GM21717 (cell line): ENCODE results near the gene CACNG5.

Source experiments
- ATAC-seq: cut with Tn5 transposase; IDR thresholded peaks from one replicate; pipeline ENCODE4 v1.9.1; 2021; ENCODE audit warnings: mild to moderate bottlenecking, moderate library complexity; ENCODE audit not compliant: unreplicated experiment

The CACNG5 gene

GRCh38 chr17:66834919-66835454 is at the start of gene CACNG5:
CACNG5 (plus strand) TSS chr17:66835117; CDS start chr17:66877333, 42,216 bp downstream.
- ATAC-seq, result no peak

DNA sequence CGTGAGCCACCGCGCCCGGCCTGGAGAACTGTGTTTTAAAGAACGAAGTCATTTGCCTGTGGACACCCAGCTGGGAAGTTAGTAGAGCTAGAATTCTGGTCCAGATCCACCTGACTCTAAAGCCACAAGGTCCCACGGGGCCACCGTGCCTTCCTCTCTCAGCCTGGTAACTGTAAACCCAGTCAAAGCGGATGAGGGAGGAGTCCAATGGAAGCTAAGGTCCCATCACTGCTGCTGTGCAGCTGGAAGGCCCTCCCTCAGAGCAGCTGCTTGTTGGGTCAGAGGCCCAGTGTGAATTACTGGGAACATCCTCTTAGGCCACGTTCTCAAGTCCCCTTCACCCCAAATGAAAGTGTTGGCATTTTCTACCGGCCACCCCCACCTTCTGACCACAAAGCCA is 48.8 kb upstream of the CACNG5 start:
- ATAC-seq, result no peak

GRCh38 chr17:66787914-66788313 is 47.0 kb upstream of the CACNG5 start:
- ATAC-seq, result no peak

GRCh38 chr17:66789093-66789492 is 45.8 kb upstream of the CACNG5 start:
- no peak for ATAC-seq

- no peak for ATAC-seq
These were observed 44.9 kb upstream of the CACNG5 start for GRCh38 chr17:66789961-66790437.

DNA sequence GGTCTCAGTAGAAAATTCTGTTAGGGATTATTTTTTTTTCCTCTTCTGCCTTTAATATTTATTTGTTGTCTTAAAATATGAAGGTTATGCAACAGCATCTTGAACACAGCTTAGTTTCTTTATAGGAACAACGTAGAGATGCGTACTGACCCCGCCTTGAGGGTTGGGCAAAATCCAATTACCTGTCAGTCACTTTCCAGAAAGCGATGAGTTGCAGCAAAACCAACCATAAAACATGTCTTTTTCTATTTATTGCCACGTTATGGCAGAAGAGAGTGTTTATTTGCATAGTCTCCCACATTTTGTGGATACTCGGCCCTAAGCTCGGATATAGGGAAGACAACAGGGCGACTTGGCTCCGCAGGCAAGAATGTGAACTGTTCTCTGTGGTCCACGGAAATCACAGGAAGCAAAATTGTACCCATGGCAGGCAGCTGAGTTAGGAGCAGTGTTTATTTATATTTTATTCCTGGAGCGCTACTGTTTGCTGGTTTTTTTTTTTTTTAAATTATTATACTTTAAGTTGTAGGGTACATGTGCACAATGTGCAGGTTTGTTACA is 44.3 kb upstream of the CACNG5 start:
- no peak for ATAC-seq

DNA sequence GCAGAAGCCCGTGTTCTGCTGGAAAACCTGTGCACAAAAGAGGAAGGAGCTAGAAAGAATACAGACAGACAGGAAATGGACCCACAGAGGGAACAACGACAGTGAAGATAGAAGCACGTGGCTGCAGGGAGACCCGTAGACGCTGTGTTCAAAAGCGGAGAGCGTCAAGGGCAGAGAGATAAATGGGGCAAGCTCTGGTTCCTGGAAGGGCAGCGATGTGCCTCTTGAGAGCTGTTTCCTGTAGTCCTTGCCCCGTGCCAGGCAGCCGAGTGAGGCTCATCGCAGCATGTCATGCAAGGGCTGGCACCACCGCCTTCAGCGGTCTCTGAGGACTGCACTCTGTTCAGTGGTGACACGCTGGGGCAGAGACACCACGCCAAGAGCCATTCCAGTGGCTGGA is 43.6 kb upstream of the CACNG5 start:
- ATAC-seq, result no peak

- ATAC-seq, result no peak
These were observed 41.1 kb upstream of the CACNG5 start for GRCh38 chr17:66793814-66794213.

- no peak for ATAC-seq
These were observed 39.4 kb upstream of the CACNG5 start for GRCh38 chr17:66795486-66795885.

DNA sequence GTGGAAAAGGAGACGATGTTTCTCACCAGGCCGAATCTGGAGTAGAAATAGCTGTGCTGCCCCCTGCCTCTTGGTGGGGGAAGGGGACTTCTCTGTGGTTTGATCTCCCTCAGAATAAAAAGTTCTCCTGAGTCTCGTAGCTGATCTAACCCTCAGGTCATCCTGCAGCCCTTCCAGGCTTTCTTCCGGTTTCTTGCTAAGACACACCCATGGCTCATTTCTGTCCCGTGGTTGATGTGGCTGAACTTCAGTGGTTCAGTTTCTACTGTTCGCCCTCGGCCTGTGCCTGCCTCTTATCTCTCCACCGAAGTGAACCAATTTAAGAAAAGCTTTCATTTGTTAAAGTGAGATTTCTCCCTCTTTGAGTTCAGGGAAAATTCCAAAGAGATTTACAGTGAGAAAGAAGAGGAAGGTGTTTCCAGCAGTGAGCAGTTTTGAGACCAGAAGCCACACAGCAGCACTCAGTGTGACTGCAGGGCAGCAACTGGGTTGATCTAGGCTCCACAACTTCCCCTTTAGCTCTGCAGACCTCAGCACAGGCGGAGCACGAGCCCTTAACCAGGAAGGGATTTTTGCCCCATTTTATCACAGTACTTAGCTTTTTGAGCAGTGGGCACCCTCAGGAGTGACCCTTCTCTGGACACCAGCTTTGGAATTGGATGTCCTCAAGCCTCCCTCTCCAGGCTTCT is 34.9 kb upstream of the CACNG5 start:
- ATAC-seq, result no peak

GRCh38 chr17:66803474-66803951 is 31.4 kb upstream of the CACNG5 start:
- ATAC-seq, result no peak

- ATAC-seq, result no peak
These were observed 29.4 kb upstream of the CACNG5 start for GRCh38 chr17:66805567-66805966.

- no peak for ATAC-seq
These were observed 27.7 kb upstream of the CACNG5 start for GRCh38 chr17:66807182-66807581.

- no peak for ATAC-seq
These were observed 25.5 kb upstream of the CACNG5 start for GRCh38 chr17:66809408-66809807.

DNA sequence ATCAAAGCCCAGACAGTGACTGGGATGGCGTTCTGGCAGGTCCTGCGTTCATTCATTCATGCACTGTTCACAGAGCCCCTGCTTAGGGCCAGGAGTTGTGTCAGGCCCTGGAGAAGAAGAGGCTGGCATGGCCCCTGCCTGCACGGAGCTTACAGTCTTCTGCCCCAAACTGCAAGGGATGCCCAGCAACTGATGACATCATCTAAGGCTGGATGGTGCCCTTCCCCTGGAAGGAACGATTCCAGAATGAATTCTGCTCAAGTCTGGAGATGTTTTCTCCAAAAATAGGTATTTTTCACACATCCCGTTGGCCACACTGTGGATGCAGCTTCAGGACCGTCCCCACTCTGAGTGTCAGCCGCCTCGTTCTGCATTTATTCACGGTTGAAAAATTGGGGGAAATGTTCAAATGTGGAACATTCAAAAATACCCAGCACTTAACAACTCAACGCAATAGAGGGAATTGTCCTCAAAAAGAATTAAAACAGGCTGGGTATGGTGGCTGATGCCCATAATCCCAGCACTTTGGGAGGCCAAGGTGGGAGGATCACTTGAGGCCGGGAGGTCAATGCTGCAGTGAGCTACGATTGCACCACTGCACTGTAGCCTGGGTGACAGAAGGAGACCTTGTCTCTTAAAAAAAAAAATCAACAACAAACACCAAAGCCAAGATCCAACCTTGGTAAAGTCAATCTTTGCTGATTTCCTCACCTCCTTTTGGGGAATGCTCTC is 23.8 kb upstream of the CACNG5 start:
- no peak for ATAC-seq

GRCh38 chr17:66811683-66812054 is 23.2 kb upstream of the CACNG5 start:
- ATAC-seq, result no peak

GRCh38 chr17:66812571-66812970 is 22.3 kb upstream of the CACNG5 start:
- no peak for ATAC-seq

DNA sequence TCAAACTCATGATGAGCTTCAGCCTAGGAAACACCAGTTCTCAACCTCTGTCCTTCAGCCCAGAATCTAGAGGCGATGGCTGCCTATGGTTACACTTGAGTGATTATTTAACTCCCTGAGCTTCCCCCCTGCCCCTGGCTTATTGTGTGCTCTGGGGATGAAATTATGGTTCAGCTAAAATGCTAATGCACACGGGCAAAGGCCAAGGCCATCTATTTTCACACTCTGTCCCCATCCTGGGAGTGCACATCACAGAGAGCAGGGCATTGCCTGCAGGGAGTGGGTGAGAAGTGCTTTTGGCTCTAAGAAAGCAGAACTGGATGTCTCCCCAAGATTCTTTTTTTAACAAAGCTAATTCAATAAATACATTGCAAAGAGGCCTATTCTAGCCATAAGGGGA is 21.6 kb upstream of the CACNG5 start:
- no peak for ATAC-seq

DNA sequence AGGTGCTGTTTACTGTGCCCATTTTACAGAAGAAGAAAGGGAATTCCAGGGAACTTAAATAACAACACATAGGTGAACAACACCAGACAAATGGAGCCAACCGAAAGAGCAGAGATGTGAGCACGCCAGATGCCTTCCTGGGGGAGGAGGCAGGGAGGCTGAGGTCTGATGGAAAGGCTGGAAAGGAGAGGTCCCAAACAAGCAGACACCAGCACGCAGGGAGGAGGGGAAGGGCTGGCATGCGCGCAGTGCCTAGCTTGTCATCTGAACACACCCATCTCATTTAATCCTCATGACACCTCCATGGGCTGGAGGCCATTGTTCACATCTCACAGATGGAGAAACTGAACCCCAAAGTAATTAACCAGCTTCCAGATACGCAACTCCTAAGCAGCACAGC is 20.9 kb upstream of the CACNG5 start:
- ATAC-seq, result no peak

DNA sequence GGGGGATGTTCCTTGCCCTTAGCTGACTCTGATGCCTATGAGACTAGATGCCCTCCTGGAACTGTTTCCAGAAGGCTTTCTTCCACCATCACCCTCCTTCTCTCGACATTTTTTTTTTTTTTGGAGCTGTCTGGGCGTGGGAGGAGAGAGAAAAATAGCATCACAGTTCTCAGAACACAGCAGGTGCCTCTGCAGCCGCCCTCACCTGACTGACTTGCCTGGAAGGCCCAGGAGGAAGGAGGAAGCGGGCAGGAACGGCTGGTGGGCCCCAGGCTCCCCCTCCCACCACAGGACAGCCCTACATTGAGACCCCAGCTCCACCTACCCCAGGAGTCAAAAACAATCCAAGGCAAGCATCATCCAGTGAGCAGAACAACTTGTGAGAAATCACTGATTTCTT is 20.3 kb upstream of the CACNG5 start:
- ATAC-seq, result no peak

GRCh38 chr17:66817750-66818149 is 17.2 kb upstream of the CACNG5 start:
- no peak for ATAC-seq

DNA sequence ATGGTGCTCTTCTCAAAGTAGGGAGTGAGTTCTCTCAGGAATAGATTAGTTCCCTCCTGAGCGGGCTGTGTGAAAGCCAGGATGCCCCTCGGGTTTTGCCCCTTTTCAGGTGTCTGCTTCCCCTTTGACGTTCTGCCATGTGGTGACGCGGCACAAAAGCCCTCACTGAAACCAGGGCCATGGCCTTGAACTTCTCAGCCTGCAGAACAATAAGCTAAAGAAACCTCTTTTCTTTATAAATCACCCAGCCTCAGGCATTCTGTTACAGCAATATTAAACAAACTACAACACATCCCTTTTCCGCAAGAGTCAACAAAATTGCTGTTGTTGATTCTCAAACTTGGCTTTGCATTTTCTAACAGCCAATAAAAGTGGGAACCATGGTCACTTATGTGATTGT is 15.5 kb upstream of the CACNG5 start:
- ATAC-seq, result no peak
